ENCODE measurements around the gene CREB3.

GRCh38 chr9:35741740-35742139, 9.3 kb downstream of the CREB3 start:
- no peak for TF ChIP-seq EP300 (IDR thresholded peaks at IDR 0.05; ENCODE audit: borderline replicate concordance)
- TF ChIP-seq CREB1 (IDR thresholded peaks at IDR 0.05; ENCODE audit: low read depth), result no peak
- TF ChIP-seq TEAD4 (IDR thresholded peaks at IDR 0.05), result no peak
- no peak for TF ChIP-seq RAD21 (IDR thresholded peaks at IDR 0.05; ENCODE audit: low read depth)
- no peak for TF ChIP-seq NFIC (IDR thresholded peaks at IDR 0.05)
- no peak for TF ChIP-seq USF1 (IDR thresholded peaks at IDR 0.05)
- TF ChIP-seq MAX (IDR thresholded peaks at IDR 0.05), result no peak
- no peak for TF ChIP-seq YY1 (IDR thresholded peaks at IDR 0.05; ENCODE audit: low read depth)
- TF ChIP-seq CEBPB (IDR thresholded peaks at IDR 0.05), result no peak
- TF ChIP-seq TAF1 (IDR thresholded peaks at IDR 0.05; ENCODE audit: low read depth), result no peak
- no peak for TF ChIP-seq ZBTB7A (IDR thresholded peaks at IDR 0.05; ENCODE audit: low read depth)
- TF ChIP-seq TCF12 (IDR thresholded peaks at IDR 0.05; ENCODE audit: low read depth), result no peak
- TF ChIP-seq EGR1 (IDR thresholded peaks at IDR 0.05), result no peak
- no peak for TF ChIP-seq FOXM1 (IDR thresholded peaks at IDR 0.05; ENCODE audit: borderline replicate concordance, low read depth)

All from Ishikawa (cell line).